GM10266 (cell line): ENCODE data around the gene EBF3.

Experiments used
- DNase-seq: peaks from one replicate; pipeline ENCODE4 v3.0.0; 2012; ENCODE audit errors: extremely low spot score
- TF ChIP-seq, protein P1 (sequence below): IDR thresholded peaks from 2 replicates; pipeline ENCODE4 v1.5.1; 2012; ENCODE audit warnings: mild to moderate bottlenecking, low read depth; ENCODE audit not compliant: control insufficient read depth, insufficient read depth; ENCODE audit errors: missing control alignments

EBF3 gene

DNA sequence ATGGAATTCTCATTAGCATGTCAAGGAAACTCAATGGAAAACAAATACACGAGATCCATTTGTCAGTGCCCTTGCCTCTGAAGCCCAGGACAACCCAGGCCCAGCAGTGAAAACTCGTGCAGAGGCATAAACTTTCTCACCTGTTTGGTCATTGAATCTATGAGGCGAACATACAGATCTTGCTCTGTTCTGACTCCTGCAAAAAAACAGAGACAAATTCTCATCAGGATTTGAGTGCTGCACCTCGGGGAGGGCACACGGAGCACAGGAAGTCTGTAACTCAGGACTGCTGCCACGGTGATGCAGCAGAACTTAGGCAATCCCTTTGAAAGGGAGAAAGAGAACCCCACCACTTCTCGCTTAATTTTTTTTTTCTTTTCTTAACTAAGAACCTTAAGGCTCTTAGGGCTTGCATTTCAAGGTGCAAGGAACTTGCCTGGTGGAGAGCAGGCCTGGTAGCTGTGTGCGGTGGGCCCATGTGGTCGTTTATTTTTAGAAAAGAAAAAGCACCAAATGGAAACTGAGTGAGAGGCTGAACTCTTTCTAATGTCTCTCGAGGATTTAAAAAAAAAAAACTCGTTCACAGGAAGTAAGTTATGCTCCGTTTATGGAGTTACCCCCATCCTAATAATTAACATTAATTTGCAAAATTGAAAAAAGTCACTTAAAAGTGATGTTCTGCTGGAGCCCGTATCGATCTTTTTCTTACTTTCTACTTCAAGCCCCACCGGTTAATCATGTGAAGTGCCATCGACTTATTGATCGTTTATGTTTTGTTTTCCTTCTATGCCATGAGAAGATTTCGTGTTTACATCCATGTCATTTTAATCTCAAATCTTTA lies 1.8 kb downstream of the EBF3 start:
- TF ChIP-seq, protein P1, sequence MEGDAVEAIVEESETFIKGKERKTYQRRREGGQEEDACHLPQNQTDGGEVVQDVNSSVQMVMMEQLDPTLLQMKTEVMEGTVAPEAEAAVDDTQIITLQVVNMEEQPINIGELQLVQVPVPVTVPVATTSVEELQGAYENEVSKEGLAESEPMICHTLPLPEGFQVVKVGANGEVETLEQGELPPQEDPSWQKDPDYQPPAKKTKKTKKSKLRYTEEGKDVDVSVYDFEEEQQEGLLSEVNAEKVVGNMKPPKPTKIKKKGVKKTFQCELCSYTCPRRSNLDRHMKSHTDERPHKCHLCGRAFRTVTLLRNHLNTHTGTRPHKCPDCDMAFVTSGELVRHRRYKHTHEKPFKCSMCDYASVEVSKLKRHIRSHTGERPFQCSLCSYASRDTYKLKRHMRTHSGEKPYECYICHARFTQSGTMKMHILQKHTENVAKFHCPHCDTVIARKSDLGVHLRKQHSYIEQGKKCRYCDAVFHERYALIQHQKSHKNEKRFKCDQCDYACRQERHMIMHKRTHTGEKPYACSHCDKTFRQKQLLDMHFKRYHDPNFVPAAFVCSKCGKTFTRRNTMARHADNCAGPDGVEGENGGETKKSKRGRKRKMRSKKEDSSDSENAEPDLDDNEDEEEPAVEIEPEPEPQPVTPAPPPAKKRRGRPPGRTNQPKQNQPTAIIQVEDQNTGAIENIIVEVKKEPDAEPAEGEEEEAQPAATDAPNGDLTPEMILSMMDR = no peak
- DNase-seq = no peak

DNA sequence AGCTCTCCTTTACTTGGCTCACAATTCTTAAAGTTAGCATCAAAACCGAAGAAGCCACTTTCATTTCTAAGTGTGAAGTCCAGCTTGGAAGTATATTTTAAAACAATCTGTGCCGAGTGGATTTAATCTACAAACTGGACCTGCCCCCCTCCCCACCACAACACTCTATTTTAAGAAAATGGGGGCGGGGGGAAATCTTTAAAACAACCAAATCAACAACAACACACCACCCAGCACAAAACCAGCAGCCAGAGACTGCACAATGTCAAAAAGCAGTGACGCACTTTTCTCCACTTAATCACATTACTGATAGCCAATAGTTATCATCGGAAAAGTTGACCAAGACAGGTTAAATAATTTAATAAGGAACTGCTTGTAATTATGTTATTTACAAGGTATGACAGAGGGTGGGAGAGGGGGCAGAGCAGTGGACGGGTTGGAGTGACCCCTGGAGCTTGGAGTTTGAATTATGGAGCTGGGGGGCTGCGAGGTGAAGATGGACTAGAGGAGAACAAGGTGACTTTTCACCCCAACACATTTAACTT lies 2.8 kb downstream of the EBF3 start:
- no peak for DNase-seq
- TF ChIP-seq, protein P1 = no peak

DNA sequence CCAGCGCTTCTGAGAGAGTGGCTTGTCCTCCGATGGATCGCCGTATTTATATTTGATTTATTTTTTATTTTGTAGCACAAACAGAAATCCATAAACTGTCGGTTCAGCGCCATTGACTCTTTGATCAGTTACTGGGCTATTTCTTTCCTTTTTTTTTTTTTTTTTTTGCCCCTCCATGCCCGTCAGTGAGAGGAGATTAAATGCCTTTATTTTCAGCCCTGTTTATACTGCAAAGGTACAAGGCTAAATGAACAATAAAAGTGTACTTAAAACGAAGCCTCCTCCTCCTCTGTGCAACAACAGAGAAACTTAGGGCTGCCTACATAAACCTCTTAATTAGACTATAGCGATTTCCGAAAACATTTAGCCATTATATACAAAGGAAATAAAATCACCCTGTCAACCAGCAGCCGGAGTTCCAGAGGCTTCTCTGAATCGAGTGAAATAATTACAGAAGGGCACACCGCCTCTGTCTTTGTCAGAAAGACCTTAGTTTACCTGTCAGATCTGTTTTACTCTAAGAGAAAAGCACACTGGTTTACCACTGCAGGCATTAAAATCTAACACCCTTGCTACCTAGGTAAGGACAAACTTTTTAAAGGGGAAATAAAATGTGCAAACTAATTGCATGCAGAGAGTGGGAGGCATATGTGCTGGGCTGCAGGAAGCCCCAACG lies 3.5 kb downstream of the EBF3 start:
- no peak for DNase-seq
- TF ChIP-seq, protein P1 = no peak

DNA sequence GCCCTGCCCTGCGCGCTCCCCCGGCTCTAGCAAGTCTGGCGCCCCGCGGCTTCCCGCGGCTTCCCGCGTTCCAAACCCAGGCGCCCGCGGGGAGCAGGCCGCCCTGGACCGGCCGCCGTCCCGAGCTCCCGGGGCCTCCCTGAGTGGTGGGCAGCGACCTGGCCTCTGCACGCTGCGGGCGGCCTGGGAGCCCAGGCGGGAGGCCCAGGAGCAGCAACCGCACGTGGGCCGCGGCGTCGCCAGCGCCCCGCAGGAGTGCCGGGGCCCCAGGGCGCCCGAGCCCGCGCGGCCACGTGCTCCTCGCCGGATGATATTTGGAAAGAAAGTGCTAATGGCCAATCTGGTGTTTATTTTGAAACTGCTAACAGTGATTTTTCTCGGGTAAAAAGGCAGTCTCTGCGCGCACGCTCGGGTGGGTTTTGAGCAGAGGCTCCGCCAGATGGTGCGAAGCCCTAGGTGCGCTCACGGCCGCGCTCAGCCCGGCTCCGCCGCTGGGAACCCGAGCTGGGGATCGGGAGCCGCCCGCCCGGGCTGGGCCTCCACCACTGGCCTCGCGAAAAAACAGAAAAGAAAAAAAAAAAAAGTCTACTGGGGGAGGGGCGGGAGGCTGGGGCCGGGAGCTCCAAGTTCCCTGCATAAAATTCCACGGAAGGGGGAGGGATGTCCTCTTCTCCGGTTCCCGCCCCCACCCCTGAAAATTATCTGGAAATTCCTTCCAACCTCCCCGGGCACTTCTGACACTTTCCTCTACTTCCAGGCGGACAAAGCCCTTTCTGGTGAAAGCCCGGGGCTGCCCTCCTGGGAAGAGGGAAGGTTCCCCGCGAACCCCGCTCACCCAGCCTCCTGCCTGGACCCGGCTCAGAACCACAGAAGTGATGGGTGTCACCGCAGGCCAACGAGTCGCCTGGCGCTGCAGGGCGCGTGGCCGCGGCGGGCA lies 4.3 kb downstream of the EBF3 start:
- DNase-seq = no peak
- TF ChIP-seq, protein P1 = no peak

DNA sequence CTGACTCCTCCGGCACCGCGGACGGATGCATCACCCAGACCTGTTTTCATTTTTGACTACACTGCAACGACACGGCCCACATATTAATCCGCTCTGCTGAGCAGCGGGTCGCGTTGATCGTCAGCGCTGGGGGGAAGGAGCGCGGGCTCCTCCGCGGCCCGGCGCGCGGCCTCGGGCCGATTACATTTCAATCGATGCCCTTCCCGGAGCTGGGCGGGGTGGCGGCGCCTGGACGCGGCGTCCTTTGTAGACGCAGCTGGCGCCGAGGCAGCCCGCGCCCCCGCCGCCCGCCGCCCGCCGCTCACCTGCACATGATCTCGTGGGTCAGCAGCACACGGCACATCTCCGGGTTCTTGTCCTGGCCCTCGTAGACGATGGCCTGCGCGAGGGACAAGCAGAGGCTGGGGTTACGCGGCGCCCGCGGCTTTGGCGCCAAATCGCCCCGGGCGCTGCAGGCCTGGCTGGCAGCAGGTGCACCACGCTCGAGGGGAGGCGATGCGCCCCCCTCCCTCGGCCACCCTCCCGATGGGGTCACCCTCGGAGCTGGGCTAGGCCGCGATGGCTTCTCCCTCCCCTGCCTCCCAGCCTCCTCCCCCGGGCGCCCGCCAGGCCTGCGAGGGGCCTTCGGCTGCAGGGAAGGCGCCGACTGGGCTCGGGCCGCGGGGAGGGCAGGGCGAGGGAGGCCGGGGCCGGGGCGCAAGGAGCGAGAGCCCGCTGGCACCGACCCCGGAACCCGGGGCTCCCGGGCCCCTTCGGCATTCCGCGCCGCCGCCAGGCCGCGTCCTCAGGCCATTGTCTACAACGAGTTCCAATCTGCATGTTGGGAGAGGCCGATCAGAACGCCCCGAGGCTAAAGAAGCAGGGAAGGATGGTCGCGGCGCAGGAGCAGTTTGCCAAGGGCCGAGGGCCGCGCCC lies 5.2 kb downstream of the EBF3 start:
- TF ChIP-seq, protein P1 = no peak
- DNase-seq = peak; percentile 50

DNA sequence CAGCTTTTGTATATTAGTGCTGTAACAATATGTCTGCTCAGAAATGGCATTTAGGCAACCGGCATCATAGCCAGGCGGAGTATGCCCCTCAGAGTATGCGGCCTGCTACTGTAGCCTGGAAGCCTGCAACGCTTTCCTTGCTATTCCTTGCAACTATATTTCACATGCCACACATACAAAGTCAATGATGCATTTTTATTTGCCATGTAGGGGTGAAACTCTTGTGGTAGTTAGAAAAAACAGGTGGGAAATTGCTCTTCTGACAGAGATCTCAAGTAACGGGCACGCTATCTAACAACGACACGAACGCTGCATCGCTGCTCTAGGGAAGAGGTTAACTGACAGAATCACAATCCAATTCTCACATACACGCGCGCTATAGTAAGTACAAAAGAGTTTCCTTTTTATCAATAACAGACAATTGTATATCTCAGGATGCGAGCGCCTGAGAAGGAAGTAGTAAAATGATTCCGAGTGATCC lies 5.9 kb downstream of the EBF3 start:
- DNase-seq = no peak

More for the DNA sequence above, 5.9 kb downstream of the EBF3 start:
- TF ChIP-seq, protein P1 = no peak
